ENCODE results near the gene COQ7.
A peak's percentile ranks its signal among the peaks of the same experiment; 100 is the strongest.

Gene COQ7

DNA sequence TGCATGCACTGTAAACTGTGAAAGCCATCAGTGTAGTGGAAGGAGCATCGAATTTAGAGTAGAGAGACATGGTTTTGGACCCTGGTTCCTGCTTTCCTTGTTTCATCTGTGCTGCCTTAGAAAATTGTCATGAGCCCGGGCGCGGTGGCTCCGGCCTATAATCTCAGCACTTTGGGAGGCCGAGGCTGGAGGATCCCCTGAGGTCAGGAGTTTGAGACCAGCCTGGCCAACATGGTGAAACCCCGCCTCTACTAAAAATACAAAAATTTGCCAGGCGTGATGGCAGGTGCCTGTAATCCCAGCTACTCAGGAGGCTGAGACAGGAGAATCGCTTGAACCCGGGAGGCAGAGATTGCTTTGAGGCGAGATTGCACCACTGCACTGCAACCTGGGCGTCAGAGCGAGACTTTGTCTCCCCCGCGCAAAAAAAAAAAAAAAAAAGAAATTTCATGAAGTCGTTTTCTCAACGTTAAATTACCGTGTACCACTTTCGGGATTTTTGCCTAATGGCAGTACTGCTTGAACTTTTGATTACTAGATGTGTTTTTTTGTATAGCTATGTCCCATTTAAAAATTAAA is 912 bp downstream of the COQ7 start:
- Histone ChIP-seq H3K27me3 (ENCODE audit: control insufficient read depth, insufficient read depth, low read length) (no peaks in the 10 kb centered on the region), H3K4me1 (ENCODE audit: control insufficient read depth, low read depth, low read length) (no peaks in the 10 kb centered on the region), H3K4me3 (ENCODE audit: low read length) (peak overlapping the region; percentile 77), H3K9ac (ENCODE audit: low read length) (peak overlapping the region; percentile 95), H3K27ac (ENCODE audit: low read length) (no peak overlapping the region), H3K9me3 (ENCODE audit: control insufficient read depth, low read depth, low read length) (no peaks in the 10 kb centered on the region), H3K36me3 (ENCODE audit: control insufficient read depth, low read depth, low read length) (peaks cover 6% of the 10 kb centered on the region)

DNA sequence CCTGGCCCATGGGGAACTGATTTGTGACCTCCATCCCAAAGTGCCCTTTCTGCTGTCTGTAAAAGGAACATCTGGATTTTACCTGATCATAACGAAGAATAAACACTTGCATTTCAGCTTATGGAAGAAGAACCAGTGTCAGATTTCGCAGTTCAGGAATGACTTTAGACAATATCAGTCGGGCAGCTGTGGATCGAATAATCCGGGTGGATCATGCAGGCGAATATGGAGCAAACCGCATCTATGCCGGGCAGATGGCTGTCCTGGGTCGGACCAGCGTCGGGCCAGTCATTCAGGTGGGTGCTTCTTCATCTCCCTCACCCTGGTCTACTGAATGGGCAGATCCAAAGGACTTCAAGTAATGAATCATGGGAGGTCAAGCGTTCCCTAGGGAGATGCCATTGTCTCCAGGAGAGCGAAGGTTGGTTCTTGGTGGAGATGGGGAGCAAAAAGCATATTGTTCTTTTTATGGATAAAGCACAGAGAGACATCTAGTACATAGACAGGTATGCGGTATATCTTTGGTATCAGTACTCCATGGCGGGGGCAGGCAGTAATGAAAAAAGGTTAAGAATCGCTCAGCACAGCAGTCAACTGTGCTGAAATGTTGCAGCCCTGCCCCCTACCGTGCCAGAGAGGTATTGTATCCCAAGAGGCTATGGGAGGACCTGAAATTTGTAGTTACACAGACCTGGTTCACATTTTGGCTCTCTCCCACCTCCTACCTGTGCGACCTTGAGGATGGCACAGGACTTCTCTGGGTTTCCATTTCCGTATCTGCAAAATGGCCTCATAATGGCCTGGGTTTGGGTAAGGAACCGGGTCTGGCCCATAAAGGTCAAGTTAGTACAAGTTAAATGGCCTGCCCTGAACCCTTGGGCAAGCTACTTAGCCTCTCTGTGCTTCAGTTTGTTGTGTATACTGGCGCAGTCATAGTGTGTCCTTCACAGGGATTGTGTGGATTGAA is 4.7 kb downstream of the COQ7 start:
- no peak overlapping the region for H3K9ac ChIP-seq (ENCODE audit: low read length)
- H3K4me1 ChIP-seq (ENCODE audit: control insufficient read depth, low read depth, low read length): no peaks in the 10 kb centered on the region
- H3K36me3 ChIP-seq (ENCODE audit: control insufficient read depth, low read depth, low read length): peaks cover 17% of the 10 kb centered on the region
- no peaks in the 10 kb centered on the region for H3K27me3 ChIP-seq (ENCODE audit: control insufficient read depth, insufficient read depth, low read length)
- H3K4me3 ChIP-seq (ENCODE audit: low read length): no peak overlapping the region
- no peak overlapping the region for H3K27ac ChIP-seq (ENCODE audit: low read length)
- H3K9me3 ChIP-seq (ENCODE audit: control insufficient read depth, low read depth, low read length): no peaks in the 10 kb centered on the region

DNA sequence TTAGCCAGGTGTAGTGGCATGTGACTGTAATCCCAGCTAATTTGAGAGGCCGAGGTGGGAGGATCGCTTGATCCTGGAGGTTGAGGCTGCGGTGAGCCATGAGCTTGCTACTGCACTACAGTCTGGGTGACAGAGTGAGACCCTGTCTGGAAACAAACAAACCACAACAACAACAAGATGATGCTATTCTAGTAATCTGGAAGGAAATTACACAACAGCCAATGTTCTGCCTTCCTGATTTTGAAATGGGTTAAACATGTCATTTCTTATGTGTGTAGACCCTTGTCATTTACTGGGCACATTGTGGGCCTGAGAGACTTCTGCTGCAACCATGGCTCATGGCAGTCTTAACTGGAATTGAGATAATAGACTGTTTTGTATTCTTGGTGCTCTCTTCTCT is 5.9 kb downstream of the COQ7 start:
- no peak overlapping the region for H3K27ac ChIP-seq (ENCODE audit: low read length)
- H3K9me3 ChIP-seq (ENCODE audit: control insufficient read depth, low read depth, low read length): no peaks in the 10 kb centered on the region
- no peaks in the 10 kb centered on the region for H3K27me3 ChIP-seq (ENCODE audit: control insufficient read depth, insufficient read depth, low read length)
- H3K36me3 ChIP-seq (ENCODE audit: control insufficient read depth, low read depth, low read length): peaks cover 24% of the 10 kb centered on the region
- H3K9ac ChIP-seq (ENCODE audit: low read length): no peak overlapping the region
- no peaks in the 10 kb centered on the region for H3K4me1 ChIP-seq (ENCODE audit: control insufficient read depth, low read depth, low read length)
- no peak overlapping the region for H3K4me3 ChIP-seq (ENCODE audit: low read length)

- no peak overlapping the region for H3K27ac ChIP-seq (ENCODE audit: low read length)
- H3K36me3 ChIP-seq (ENCODE audit: control insufficient read depth, low read depth, low read length): peaks cover 29% of the 10 kb centered on the region
- no peaks in the 10 kb centered on the region for H3K4me1 ChIP-seq (ENCODE audit: control insufficient read depth, low read depth, low read length)
- H3K4me3 ChIP-seq (ENCODE audit: low read length): no peak overlapping the region
- no peak overlapping the region for H3K9ac ChIP-seq (ENCODE audit: low read length)
- no peaks in the 10 kb centered on the region for H3K27me3 ChIP-seq (ENCODE audit: control insufficient read depth, insufficient read depth, low read length)
- H3K9me3 ChIP-seq (ENCODE audit: control insufficient read depth, low read depth, low read length): no peaks in the 10 kb centered on the region
These were observed 6.4 kb downstream of the COQ7 start for GRCh38 chr16:19073863-19074262.

DNA sequence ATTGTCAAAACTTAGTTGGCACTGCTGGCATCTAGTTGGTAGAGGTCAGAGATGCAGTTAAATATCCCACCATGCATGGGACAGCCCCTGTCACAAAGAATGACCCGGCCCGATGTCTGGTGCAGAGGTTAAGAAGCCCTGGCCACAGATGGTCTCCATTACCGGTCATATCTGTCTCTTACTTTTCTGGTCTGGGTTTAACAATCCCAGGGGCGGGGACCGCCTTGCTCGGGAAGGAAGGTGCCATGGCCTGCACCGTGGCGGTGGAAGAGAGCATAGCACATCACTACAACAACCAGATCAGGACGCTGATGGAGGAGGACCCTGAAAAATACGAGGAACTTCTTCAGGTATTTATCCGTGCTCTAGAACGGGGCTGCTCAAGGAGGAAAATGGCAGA is 8.1 kb downstream of the COQ7 start:
- Histone ChIP-seq H3K4me1 (ENCODE audit: control insufficient read depth, low read depth, low read length) (no peaks in the 10 kb centered on the region), H3K9ac (ENCODE audit: low read length) (no peak overlapping the region), H3K27ac (ENCODE audit: low read length) (no peak overlapping the region), H3K27me3 (ENCODE audit: control insufficient read depth, insufficient read depth, low read length) (no peaks in the 10 kb centered on the region), H3K4me3 (ENCODE audit: low read length) (no peak overlapping the region), H3K9me3 (ENCODE audit: control insufficient read depth, low read depth, low read length) (no peaks in the 10 kb centered on the region), H3K36me3 (ENCODE audit: control insufficient read depth, low read depth, low read length) (peaks cover 35% of the 10 kb centered on the region)

DNA sequence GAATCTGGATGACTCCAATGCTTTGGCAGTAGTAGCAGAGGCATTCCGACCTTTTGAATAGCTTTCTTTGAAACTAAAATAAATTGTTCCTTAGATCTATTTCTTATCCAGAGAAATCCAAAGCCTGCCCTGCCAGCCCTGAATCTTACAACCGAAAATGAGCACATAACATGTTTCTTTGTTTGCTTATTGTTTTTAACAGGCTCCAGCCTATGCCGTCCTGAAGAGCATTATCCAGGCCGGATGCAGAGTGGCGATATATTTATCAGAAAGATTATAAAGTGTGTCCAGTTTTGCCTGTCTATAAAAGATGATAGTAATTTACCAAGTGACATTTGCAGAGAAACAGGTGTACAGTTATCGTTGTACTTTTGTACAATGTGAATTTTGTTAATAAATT is 10.5 kb downstream of the COQ7 start:
- H3K4me3 ChIP-seq (ENCODE audit: low read length): no peak overlapping the region
- no peak overlapping the region for H3K9ac ChIP-seq (ENCODE audit: low read length)
- H3K27ac ChIP-seq (ENCODE audit: low read length): no peak overlapping the region
- no peaks in the 10 kb centered on the region for H3K27me3 ChIP-seq (ENCODE audit: control insufficient read depth, insufficient read depth, low read length)
- no peaks in the 10 kb centered on the region for H3K4me1 ChIP-seq (ENCODE audit: control insufficient read depth, low read depth, low read length)
- H3K36me3 ChIP-seq (ENCODE audit: control insufficient read depth, low read depth, low read length): peaks cover 32% of the 10 kb centered on the region
- no peaks in the 10 kb centered on the region for H3K9me3 ChIP-seq (ENCODE audit: control insufficient read depth, low read depth, low read length)

- Histone ChIP-seq H3K4me1 (ENCODE audit: control insufficient read depth, low read depth, low read length) (no peaks in the 10 kb centered on the region), H3K4me3 (ENCODE audit: low read length) (no peak overlapping the region), H3K36me3 (ENCODE audit: control insufficient read depth, low read depth, low read length) (peaks cover 9% of the 10 kb centered on the region), H3K9ac (ENCODE audit: low read length) (no peak overlapping the region), H3K27me3 (ENCODE audit: control insufficient read depth, insufficient read depth, low read length) (peaks cover 18% of the 10 kb centered on the region), H3K9me3 (ENCODE audit: control insufficient read depth, low read depth, low read length) (no peaks in the 10 kb centered on the region), H3K27ac (ENCODE audit: low read length) (no peak overlapping the region)
These were observed 16.3 kb downstream of the COQ7 start for GRCh38 chr16:19083670-19084069.

- Histone ChIP-seq H3K27ac (ENCODE audit: low read length) (no peak overlapping the region), H3K36me3 (ENCODE audit: control insufficient read depth, low read depth, low read length) (peaks cover 4% of the 10 kb centered on the region)
These were observed 16.7 kb downstream of the COQ7 start for GRCh38 chr16:19084139-19084538.

DNA sequence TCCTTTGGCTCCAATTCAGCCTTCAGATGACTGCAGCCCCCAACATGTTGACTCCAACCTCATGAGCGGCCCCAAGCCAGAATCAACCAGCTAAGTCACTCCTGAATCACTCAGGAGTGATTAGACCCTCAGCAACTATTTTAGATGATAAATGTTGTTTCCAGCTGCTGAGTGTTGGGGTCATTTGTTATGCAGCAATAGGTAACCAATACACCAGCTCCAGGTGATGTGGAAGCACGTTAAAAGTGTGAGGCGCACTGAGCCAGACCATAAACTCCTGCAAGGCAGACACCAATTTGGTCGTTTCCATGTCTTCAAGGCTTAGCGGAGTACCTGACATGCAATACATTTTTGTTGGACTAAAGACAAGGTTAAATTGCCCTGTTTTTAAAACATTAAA is 17.5 kb downstream of the COQ7 start:
- H3K27ac ChIP-seq (ENCODE audit: low read length): no peak overlapping the region
- no peaks in the 10 kb centered on the region for H3K4me1 ChIP-seq (ENCODE audit: control insufficient read depth, low read depth, low read length)
- H3K4me3 ChIP-seq (ENCODE audit: low read length): no peak overlapping the region
- H3K9ac ChIP-seq (ENCODE audit: low read length): no peak overlapping the region
- H3K27me3 ChIP-seq (ENCODE audit: control insufficient read depth, insufficient read depth, low read length): peaks cover 18% of the 10 kb centered on the region
- no peaks in the 10 kb centered on the region for H3K36me3 ChIP-seq (ENCODE audit: control insufficient read depth, low read depth, low read length)
- H3K9me3 ChIP-seq (ENCODE audit: control insufficient read depth, low read depth, low read length): no peaks in the 10 kb centered on the region

More at GRCh38 chr16:19084139-19084538, 16.7 kb downstream of the COQ7 start:
- Histone ChIP-seq H3K4me3 (ENCODE audit: low read length) (no peak overlapping the region), H3K9ac (ENCODE audit: low read length) (no peak overlapping the region), H3K9me3 (ENCODE audit: control insufficient read depth, low read depth, low read length) (no peaks in the 10 kb centered on the region), H3K27me3 (ENCODE audit: control insufficient read depth, insufficient read depth, low read length) (peaks cover 18% of the 10 kb centered on the region), H3K4me1 (ENCODE audit: control insufficient read depth, low read depth, low read length) (no peaks in the 10 kb centered on the region)

DNA sequence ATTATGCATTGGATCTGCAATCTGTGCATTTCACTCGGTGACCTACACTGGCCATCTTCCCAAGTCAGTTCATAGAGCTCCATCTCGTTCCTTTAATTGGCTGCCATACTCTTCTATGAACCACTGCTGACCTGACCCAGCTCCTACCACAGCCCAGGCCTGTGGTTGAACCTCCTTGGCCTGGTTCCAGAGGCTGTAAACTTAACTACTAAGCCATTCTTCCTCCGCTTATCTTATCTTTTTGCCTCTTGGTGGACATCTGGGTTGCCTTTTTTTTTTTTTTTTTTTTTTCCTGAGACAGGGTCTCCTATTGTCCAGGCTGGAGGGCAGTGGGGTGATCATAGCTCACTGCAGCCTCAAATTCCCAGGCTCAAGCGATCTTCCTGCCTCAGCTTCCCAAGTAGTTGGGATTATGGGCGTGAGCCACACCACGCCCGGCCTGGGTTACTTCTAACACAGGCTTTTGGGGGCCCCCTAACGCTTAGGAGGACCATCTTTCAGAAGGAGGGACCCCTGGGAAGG is 18.3 kb downstream of the COQ7 start:
- H3K9ac ChIP-seq (ENCODE audit: low read length): no peak overlapping the region
- H3K27ac ChIP-seq (ENCODE audit: low read length): no peak overlapping the region

GRCh38 chr16:19086322-19087199 is 19.1 kb downstream of the COQ7 start:
- Histone ChIP-seq H3K4me1 (ENCODE audit: control insufficient read depth, low read depth, low read length) (no peaks in the 10 kb centered on the region), H3K9me3 (ENCODE audit: control insufficient read depth, low read depth, low read length) (no peaks in the 10 kb centered on the region), H3K36me3 (ENCODE audit: control insufficient read depth, low read depth, low read length) (no peaks in the 10 kb centered on the region), H3K4me3 (ENCODE audit: low read length) (peak overlapping the region; percentile 56), H3K9ac (ENCODE audit: low read length) (no peak overlapping the region), H3K27me3 (ENCODE audit: control insufficient read depth, insufficient read depth, low read length) (peaks cover 18% of the 10 kb centered on the region), H3K27ac (ENCODE audit: low read length) (no peak overlapping the region)

More for the DNA sequence above, 18.3 kb downstream of the COQ7 start:
- Histone ChIP-seq H3K9me3 (ENCODE audit: control insufficient read depth, low read depth, low read length) (no peaks in the 10 kb centered on the region), H3K36me3 (ENCODE audit: control insufficient read depth, low read depth, low read length) (no peaks in the 10 kb centered on the region), H3K27me3 (ENCODE audit: control insufficient read depth, insufficient read depth, low read length) (peaks cover 18% of the 10 kb centered on the region), H3K4me1 (ENCODE audit: control insufficient read depth, low read depth, low read length) (no peaks in the 10 kb centered on the region), H3K4me3 (ENCODE audit: low read length) (peak overlapping the region; percentile 56)

Data from iPS-18a (cell line).